Loucy (cell line): ENCODE data around the gene SGMS1.

Experiments used
- H2AFZ ChIP-seq: fragments of 200-600 bp; sonication (generic); 2 replicates; pipeline ENCODE4 v1.6.0; 2016; ENCODE audit warnings: antibody characterized with exemption, mild to moderate bottlenecking, low read length, moderate library complexity
- H3F3A ChIP-seq: fragments of 200-600 bp; 2 replicates; pipeline ENCODE4 v1.6.0; 2016; ENCODE audit warnings: antibody characterized with exemption, low read depth, mild to moderate bottlenecking
- H3K27me3 ChIP-seq: fragments of 200-600 bp; sonication (generic); 2 replicates; pipeline ENCODE4 v1.6.1; 2014; ENCODE audit warnings: low read length, mild to moderate bottlenecking; ENCODE audit not compliant: insufficient read depth, poor library complexity, severe bottlenecking
- H3K36me3 ChIP-seq: fragments of 200-600 bp; sonication (generic); 2 replicates; pipeline ENCODE4 v1.6.1; 2016; ENCODE audit warnings: low read length; ENCODE audit not compliant: insufficient read depth
- H3K4me1 ChIP-seq: fragments of 200-600 bp; sonication (generic); 2 replicates; pipeline ENCODE4 v1.5.1; 2014; ENCODE audit warnings: low read length, mild to moderate bottlenecking; ENCODE audit not compliant: insufficient read depth, poor library complexity, severe bottlenecking
- H3K4me2 ChIP-seq: fragments of 200-600 bp; sonication (generic); 2 replicates; pipeline ENCODE4 v1.6.0; 2014; ENCODE audit warnings: antibody characterized with exemption, low read length, low read depth, mild to moderate bottlenecking; ENCODE audit not compliant: poor library complexity, severe bottlenecking
- H3K4me3 ChIP-seq: fragments of 200-600 bp; sonication (generic); 2 replicates; pipeline ENCODE4 v1.5.1; 2014; ENCODE audit warnings: low read length, mild to moderate bottlenecking, mixed read lengths; ENCODE audit not compliant: poor library complexity, severe bottlenecking
- H3K79me2 ChIP-seq: fragments of 200-600 bp; sonication (generic); 2 replicates; pipeline ENCODE4 v1.6.1; 2014; ENCODE audit warnings: low read length; ENCODE audit not compliant: insufficient read depth
- H3K9ac ChIP-seq: fragments of 200-600 bp; sonication (generic); 2 replicates; pipeline ENCODE4 v1.6.0; 2014; ENCODE audit warnings: mild to moderate bottlenecking, low read depth, low read length, moderate library complexity; ENCODE audit not compliant: poor library complexity, severe bottlenecking
- H3K9me2 ChIP-seq: fragments of 200-600 bp; sonication (generic); replicated peaks from 2 replicates; pipeline ENCODE4 v1.6.1; 2016; ENCODE audit warnings: low read depth, low read length, mixed read lengths
- H3K9me3 ChIP-seq: fragments of 200-600 bp; sonication (generic); 2 replicates; pipeline ENCODE4 v1.6.1; 2014; ENCODE audit warnings: mild to moderate bottlenecking, antibody characterized with exemption, low read length, low read depth; ENCODE audit not compliant: insufficient read depth
- H4K20me1 ChIP-seq: fragments of 200-600 bp; sonication (generic); 2 replicates; pipeline ENCODE4 v1.6.0; 2014; ENCODE audit warnings: antibody characterized with exemption, low read length, mild to moderate bottlenecking; ENCODE audit not compliant: insufficient read depth, poor library complexity, severe bottlenecking
- EZH2phosphoT487 ChIP-seq: fragments of 200-600 bp; IDR thresholded peaks from 2 replicates; pipeline ENCODE4 v1.6.1; 2018; ENCODE audit warnings: antibody characterized with exemption, mild to moderate bottlenecking, moderate library complexity, borderline replicate concordance
- TF ChIP-seq, protein P1 (sequence below): fragments of 200-600 bp; sonication (generic); conservative IDR thresholded peaks from 2 replicates; pipeline ENCODE4 v1.5.1; 2014; ENCODE audit warnings: mild to moderate bottlenecking, antibody characterized with exemption, low read length

Gene SGMS1

GRCh38 chr10:50641626-50642025 lies 17.9 kb upstream of the SGMS1 start:
- no peak for TF ChIP-seq EZH2phosphoT487
- TF ChIP-seq, protein P1, sequence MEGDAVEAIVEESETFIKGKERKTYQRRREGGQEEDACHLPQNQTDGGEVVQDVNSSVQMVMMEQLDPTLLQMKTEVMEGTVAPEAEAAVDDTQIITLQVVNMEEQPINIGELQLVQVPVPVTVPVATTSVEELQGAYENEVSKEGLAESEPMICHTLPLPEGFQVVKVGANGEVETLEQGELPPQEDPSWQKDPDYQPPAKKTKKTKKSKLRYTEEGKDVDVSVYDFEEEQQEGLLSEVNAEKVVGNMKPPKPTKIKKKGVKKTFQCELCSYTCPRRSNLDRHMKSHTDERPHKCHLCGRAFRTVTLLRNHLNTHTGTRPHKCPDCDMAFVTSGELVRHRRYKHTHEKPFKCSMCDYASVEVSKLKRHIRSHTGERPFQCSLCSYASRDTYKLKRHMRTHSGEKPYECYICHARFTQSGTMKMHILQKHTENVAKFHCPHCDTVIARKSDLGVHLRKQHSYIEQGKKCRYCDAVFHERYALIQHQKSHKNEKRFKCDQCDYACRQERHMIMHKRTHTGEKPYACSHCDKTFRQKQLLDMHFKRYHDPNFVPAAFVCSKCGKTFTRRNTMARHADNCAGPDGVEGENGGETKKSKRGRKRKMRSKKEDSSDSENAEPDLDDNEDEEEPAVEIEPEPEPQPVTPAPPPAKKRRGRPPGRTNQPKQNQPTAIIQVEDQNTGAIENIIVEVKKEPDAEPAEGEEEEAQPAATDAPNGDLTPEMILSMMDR, result no peak
- Histone ChIP-seq H3K79me2 (no peaks in the 10 kb centered on the region), H2AFZ (no peak overlapping the region), H3F3A (no peaks in the 10 kb centered on the region), H3K9me2 (no peaks in the 10 kb centered on the region), H3K4me2 (no peak overlapping the region), H3K4me3 (no peak overlapping the region), H3K27me3 (peaks cover 55% of the 10 kb centered on the region), H3K36me3 (no peaks in the 10 kb centered on the region), H3K9ac (no peak overlapping the region), H3K9me3 (no peaks in the 10 kb centered on the region), H3K4me1 (peaks cover 6% of the 10 kb centered on the region), H4K20me1 (no peaks in the 10 kb centered on the region)

- TF ChIP-seq EZH2phosphoT487, result no peak
- TF ChIP-seq, protein P1, result no peak
- H3K79me2 ChIP-seq, result no peaks in the 10 kb centered on the region
- peaks cover 64% of the 10 kb centered on the region for H3K27me3 ChIP-seq
These were observed 16.5 kb upstream of the SGMS1 start for GRCh38 chr10:50640238-50640637.

DNA sequence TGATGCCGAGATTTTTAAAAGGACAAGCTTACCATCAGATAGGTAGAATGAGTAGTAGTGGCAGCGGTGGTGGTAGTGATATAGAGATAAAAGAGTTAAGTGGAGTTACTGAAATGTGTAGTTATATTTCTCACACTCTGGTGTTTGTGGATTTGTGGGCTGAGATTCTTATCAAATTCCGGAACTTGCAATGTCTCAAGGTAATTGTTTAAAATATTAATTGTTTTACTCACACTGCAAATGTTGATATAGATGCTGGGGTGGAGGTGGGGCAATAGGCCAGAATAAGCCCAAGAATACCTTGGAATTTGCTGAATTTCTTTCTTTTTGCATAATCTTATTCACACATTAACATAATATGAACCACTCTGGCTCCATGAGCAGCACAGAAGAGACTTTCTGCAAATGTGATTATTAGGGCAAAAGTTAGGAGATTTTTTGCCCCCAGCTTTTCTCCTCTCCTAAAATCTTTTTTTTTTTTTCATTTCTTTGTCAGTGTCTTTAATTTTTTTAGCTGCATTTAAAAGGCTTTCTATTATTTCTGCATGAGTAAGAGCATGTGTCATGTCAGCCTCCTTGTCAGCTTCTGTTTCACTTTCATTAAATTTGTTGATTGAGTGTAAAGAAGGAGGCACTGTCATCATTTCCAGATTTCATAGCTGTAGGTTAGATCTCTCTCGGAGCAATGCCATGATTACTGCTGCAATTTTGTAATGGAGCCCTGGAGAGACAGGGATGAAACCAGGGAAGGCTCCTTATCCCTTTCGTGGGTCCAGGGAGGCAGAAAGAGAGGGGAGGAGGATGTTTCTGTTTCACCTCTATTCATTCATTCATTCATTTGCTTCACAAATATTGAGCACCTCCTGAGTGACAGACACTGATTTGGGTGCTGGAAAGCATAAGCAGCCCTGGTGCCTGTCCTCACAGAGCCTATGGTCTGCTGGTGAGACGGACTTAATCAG lies 13.1 kb upstream of the SGMS1 start:
- H3K4me2 ChIP-seq, result no peak overlapping the region
- H2AFZ ChIP-seq, result no peak overlapping the region
- H3K9ac ChIP-seq, result no peak overlapping the region
- H3F3A ChIP-seq, result no peaks in the 10 kb centered on the region
- peaks cover 79% of the 10 kb centered on the region for H3K27me3 ChIP-seq
- H3K36me3 ChIP-seq, result no peaks in the 10 kb centered on the region
- no peaks in the 10 kb centered on the region for H3K9me2 ChIP-seq
- H3K4me1 ChIP-seq, result peaks cover 6% of the 10 kb centered on the region
- no peaks in the 10 kb centered on the region for H3K79me2 ChIP-seq
- TF ChIP-seq, protein P1, result no peak
- no peak for TF ChIP-seq EZH2phosphoT487
- H3K9me3 ChIP-seq, result no peaks in the 10 kb centered on the region
- H3K4me3 ChIP-seq, result no peak overlapping the region
- H4K20me1 ChIP-seq, result no peaks in the 10 kb centered on the region

More at GRCh38 chr10:50640238-50640637, 16.5 kb upstream of the SGMS1 start:
- no peak overlapping the region for H2AFZ ChIP-seq
- H3F3A ChIP-seq, result no peaks in the 10 kb centered on the region
- no peak overlapping the region for H3K4me2 ChIP-seq
- no peaks in the 10 kb centered on the region for H3K9me2 ChIP-seq
- peaks cover 6% of the 10 kb centered on the region for H3K4me1 ChIP-seq
- no peak overlapping the region for H3K9ac ChIP-seq
- no peaks in the 10 kb centered on the region for H4K20me1 ChIP-seq
- H3K9me3 ChIP-seq, result no peaks in the 10 kb centered on the region
- no peaks in the 10 kb centered on the region for H3K36me3 ChIP-seq
- H3K4me3 ChIP-seq, result no peak overlapping the region
